Sciatic nerve (tissue), 2 donors: ENCODE measurements around the gene CRY1. TPM values are rescaled to one million over a fixed set of nuclear protein-coding genes. Genes with fewer than 3 reads are reported as not detected.
"Not testable (repeated sequence)": the region's sequence is repeated elsewhere in the genome, so short reads cannot be mapped to it uniquely, and the experiment has no call there.

ENCODE experiments used
- ATAC-seq: fragments of 200-7000 bp; cut with Tn5 transposase; one replicate; pipeline ENCODE4 v1.9.1; 2020; ENCODE audit warnings: mild to moderate bottlenecking, moderate library complexity
- DNase-seq: peaks from one replicate; pipeline ENCODE4 v3.0.0-alpha.2; 2020; ENCODE audit warnings: low spot score
- intact Hi-C: fragments of 100-400 bp; cut with DNase I; formaldehyde crosslinking; loops from one replicate; pipeline ENCODE4 v1.14.2; 2022
- total RNA-seq: library from RNA; stranded (reverse); fragmentation: NEBNext Ultra II Directional; extraction: Animal tissue kit (Norgen Biotek cat#: 25700); gene quantifications from one replicate; pipeline ENCODE4 v1.2.1, GENCODE V29; 2021
- donor health status: DM: no; HTN: no; CAD: no.
- donor health status: DM: no; HTN: no; CAD: no.

CRY1 gene
- total RNA-seq, 1 donor from 2014 or later, result 20.2 TPM

- no peak for DNase-seq
- peak; percentile 14 for ATAC-seq
These were observed 66.3 kb downstream of the CRY1 start for GRCh38 chr12:107026806-107027635.

DNA sequence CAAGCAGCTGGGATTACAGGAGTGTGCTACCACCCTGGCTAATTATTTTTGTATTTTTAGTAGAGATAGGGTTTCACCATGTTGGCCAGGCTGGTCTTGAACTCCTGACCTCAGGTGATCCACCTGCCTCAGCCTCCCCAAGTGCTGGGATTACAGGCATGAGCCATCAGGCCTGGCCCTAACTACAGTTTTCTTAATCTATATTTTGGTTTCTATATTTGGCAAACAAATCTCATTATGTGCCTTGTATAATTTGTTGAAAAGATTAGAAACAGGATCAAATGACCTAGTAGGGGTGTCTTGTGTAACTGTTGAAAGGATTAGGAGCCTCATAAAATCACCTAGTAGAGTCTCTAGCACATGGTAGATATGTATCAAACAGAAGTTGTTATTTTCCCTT is 67.0 kb downstream of the CRY1 start:
- ATAC-seq, intact Hi-C loops: not testable (repeated sequence)

More at GRCh38 chr12:107026806-107027635, 66.3 kb downstream of the CRY1 start:
- intact Hi-C loops, result no loop called here

DNA sequence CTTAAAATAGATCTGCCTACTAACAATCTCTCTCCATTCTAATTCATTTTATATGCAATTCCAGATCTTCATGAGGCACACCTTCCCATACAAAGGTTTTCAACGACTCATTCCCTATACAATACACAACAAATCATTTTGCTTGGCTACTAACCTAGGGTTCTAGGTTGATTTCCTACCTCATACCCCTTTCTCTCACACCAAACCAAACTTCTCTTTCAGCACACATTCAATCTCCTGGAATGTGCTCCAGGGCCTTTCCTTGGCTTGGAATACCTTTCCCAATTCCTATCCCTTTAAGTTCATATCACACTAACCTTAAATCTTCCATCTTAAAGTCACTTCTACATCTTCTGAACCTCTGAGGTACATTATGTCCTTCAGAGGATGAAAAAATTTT is 67.7 kb downstream of the CRY1 start:
- intact Hi-C loops, result no loop called here
- ATAC-seq (no peak), DNase-seq (no peak)

More for the DNA sequence above, 67.0 kb downstream of the CRY1 start:
- not testable (repeated sequence) for DNase-seq

DNA sequence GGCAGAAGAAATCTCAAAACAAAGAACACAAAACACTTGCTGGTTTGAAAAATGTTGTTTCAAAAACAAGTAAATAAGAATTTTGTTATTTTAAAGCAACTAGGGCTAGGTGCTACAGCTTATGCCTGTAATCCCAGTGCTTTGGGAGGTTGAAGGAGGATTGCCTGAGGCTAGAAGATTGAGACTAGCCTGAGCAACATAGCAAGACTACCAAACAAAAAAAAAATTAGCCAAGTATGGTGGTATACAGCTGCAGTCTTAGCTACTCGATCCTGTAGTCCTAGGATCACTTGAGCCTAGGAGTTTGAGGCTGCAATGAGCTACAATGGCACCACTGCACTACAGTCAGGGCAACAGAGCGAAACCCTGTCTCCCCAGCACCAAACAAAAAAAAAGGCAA is 73.8 kb downstream of the CRY1 start:
- intact Hi-C loops, result no loop called here
- no peak for DNase-seq

DNA sequence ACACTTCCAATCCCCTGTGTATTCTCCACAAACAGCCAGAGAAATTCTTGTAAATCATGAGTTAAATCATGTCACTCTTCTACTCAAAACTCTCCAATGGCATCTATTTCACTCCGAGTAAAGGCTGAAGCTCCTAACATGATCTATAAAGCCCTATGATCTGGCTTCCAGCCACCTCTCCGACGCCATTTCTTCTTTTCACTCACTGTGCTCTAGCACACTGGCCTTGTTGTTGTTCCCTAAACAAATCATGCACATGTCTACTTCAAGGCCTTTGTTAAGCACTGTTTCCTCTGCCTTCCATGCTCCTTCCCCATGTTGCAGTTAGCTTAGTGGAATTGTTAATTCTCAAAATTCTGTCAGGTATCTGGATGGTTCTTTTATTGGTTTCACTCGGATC is 76.3 kb downstream of the CRY1 start:
- ATAC-seq (no peak), DNase-seq (no peak)
- intact Hi-C loops, result no loop called here

More for the DNA sequence above, 73.8 kb downstream of the CRY1 start:
- no peak for ATAC-seq

DNA sequence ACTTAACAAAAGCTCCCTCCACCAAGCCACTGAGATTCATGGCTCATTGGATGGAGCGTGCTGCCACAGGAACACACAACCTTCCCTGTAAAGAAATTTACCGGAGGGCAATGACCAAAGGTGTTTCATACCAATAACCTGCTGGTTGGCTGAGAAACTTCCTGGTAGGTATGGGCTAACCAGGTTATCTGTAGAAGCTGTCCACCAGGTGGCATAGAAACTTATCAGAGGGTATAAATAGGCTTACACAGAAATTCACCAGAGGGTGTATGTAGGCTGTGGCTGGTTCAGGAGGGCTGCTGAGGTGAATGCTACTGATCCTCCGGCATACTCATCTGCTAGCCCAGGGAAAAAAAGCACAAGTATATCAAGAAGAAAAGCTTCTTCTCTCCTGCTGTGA is 79.3 kb downstream of the CRY1 start:
- ATAC-seq, result no peak

DNA sequence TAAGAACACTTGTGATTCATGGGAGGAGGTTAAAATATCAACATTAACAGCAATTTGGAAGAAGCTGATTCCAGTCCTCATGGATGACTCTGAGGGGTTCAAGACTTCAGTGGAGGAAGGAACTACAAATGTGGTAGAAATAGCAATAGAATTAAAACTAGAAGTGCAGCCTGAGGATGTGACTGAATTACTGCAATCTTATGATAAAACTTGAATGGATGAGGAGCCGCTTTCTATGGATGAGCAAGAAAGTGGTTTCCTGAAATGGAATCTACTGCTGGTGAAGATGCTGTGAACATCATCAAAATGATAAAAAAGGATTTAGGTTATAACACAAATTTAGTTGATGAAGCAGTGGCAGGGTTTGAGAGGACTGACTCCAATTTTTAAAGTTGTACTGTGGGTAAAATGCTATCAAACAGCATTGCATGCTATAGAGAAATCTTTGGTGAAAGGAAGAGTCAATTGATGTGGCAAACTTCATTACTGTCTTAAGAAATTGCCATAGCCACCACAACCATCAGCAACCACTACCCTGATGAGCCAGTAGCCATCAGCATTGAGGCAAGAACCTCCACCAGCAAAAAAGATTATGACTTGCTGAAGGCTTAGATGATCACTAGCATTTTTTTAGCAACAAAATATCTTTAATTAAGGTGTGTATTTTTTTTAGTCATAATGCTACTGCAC is 80.5 kb downstream of the CRY1 start:
- ATAC-seq, result no peak
- intact Hi-C loops, result no loop called here
- no peak for DNase-seq

More for the DNA sequence above, 79.3 kb downstream of the CRY1 start:
- intact Hi-C loops, result no loop called here
- no peak for DNase-seq

- no peak for ATAC-seq
- intact Hi-C loops, result no loop called here
These were observed 81.8 kb downstream of the CRY1 start for GRCh38 chr12:107011519-107011918.

DNA sequence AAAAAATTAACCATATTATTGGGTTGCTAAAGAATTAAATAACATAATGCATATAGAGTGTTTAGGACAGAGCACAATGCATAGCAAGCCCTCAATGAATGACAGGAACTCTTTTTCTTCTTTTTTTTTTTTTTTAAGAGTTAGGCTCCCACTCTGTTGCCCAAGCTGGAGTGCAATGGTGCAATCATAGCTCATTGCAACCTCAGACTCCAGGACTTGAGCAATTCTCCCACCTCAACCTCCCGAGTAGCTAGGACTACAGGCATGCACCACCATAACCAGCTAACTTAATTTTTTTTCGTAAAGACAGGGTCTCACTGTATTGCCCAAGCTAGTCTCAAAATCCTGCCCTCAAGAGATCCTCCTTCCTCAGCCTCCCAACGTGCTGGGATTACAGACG is 85.9 kb downstream of the CRY1 start:
- intact Hi-C loops, result no loop called here
- DNase-seq (no peak), ATAC-seq (no peak)

More at GRCh38 chr12:107011519-107011918, 81.8 kb downstream of the CRY1 start:
- no peak for DNase-seq

- intact Hi-C loops, ATAC-seq, DNase-seq: not testable (repeated sequence)
These were observed 90.7 kb downstream of the CRY1 start for GRCh38 chr12:107002665-107003064.

DNA sequence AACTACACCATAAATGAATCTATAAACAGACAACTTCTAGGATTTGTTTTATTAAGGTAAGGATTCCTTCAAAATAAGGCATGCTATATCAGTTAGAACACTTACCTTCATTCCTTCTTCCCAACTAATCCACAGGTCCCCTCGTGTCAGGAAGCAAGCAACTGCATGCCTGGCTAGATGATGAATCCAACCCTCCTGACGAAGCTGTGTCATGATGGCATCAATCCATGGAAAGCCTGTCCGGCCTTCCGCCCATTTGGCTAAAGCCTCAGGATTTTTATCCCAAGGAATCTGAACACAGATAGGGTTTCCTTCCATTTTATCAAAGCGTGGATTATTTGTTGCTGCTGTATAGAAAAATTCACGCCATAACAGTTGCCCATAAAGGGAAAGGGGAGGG is 93.9 kb downstream of the CRY1 start:
- no peak for DNase-seq
- intact Hi-C loops, result no loop called here
- ATAC-seq, result peak; percentile 62

GRCh38 chr12:106997916-106998315 is 95.4 kb downstream of the CRY1 start:
- ATAC-seq, result no peak
- intact Hi-C loops, result no loop called here
- no peak for DNase-seq

- DNase-seq, ATAC-seq, intact Hi-C loops: not testable (repeated sequence)
These were observed 97.2 kb downstream of the CRY1 start for GRCh38 chr12:106996102-106996501.

DNA sequence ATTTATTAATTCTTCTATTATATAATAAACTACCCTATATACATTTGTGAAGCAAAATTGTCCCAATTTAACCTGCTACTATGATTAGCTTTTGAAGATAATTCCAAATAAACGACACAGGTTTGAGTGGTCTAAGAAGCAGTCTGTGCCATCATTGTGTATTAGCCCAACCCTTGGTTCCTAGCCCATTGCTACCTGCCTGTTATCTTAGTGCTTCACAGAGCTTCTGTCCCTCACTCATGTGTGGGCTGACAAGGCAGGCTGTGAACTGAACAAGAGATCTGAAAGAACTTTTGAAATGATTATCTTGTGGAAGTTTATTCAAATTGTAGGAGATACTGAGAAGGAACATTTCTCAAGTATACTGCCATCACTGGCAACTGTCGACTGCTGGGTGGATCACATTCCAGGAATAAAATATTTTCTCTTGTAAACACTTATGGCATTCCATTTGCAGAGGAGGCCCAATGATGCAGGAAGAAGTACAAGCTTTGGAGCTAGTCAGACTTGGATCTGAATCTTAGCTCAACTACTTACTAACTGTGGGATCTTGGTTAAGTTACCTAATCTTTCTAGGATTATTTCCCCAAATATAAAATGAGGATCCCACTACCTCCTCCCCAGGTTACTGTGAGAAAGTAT is 98.6 kb downstream of the CRY1 start:
- DNase-seq (no peak), ATAC-seq (no peak)
- intact Hi-C loops, result no loop called here

- no peak for ATAC-seq
- intact Hi-C loops, result no loop called here
These were observed 105.5 kb downstream of the CRY1 start for GRCh38 chr12:106987846-106988245.

GRCh38 chr12:106986625-106987389 is 106.5 kb downstream of the CRY1 start, which contains the start of gene MTERF2:
MTERF2 (minus strand) TSS chr12:106987146; CDS start chr12:106978714, 8,432 bp downstream.
- DNase-seq (peak; percentile 94), ATAC-seq (peak; percentile 99)
- intact Hi-C loops, result no loop called here

More at GRCh38 chr12:106987846-106988245, 105.5 kb downstream of the CRY1 start:
- no peak for DNase-seq

DNA sequence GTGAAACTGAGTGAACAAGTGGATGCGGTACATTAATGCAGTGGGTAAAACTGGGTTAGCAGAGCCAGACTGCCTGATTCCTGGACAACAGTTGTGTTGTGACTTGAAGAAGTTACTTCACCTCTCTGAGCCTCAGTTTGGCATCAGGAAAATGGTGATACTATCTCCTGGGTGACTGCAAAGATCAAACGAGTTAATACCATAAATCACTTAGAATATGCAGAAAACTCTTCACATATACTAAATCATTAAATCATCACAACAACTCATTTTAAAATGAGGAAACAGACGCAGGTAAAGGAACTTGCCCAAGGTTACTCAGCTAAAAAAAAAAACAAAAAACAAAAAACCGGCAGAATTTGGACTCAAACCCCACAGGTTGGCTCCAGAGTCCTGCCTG is 107.2 kb downstream of the CRY1 start:
- intact Hi-C loops, result no loop called here
- DNase-seq, result no peak

DNA sequence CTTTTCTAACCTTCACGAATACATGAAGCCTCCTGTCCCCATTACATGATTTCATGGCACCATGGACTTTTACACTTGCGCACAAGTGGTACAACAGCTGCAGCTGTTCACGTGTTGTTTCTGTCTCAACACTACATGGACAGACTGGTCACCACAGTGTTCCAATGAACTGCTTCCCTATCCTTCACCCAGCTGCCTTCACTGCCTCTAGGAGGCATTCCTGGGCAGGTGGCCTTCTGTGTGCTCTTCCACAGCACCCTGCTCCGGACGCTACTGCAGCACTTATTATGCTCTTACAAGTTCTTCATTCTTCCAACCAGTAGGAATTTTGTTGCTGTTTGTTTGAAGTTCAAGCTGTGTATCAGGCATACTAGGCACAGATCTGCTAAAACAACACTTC is 107.9 kb downstream of the CRY1 start:
- ATAC-seq, result no peak
- DNase-seq, result no peak
- intact Hi-C loops, result no loop called here

More for the DNA sequence above, 107.2 kb downstream of the CRY1 start:
- ATAC-seq, result no peak
